GM19035 (cell line): Measurements from ENCODE around the gene TMEM80.
"Not testable (repeated sequence)": the region's sequence is repeated elsewhere in the genome, so short reads cannot be mapped to it uniquely, and the experiment has no call there.

ENCODE experiments used
- ATAC-seq: cut with Tn5 transposase; IDR thresholded peaks from one replicate; pipeline ENCODE4 v1.9.1; 2021; ENCODE audit not compliant: unreplicated experiment

Gene TMEM80

DNA sequence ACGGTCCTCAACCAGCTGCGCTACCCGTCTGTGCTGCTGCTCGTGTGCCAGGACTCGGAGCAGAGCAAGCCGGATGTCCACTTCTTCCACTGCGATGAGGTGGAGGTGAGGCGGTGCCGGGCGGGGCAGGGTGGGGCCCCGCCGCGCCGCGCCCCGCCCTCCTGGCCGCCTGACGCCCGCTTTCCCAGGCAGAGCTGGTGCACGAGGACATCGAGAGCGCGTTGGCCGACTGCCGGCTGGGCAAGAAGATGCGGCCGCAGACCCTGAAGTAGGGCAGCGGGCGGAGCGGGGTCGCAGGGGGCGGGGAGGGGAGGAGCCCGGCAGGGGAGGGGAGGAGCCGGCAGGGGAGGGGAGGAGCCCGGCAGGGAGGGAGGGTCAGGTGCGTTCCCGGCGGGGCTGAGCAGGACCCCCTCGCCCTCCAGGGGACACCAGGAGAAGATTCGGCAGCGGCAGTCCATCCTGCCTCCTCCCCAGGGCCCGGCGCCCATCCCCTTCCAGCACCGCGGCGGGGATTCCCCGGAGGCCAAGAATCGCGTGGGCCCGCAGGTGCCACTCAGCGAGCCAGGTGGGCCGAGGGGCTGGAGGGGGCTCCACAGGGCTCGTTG is 25.1 kb downstream of the TMEM80 start:
- no peak for ATAC-seq

DNA sequence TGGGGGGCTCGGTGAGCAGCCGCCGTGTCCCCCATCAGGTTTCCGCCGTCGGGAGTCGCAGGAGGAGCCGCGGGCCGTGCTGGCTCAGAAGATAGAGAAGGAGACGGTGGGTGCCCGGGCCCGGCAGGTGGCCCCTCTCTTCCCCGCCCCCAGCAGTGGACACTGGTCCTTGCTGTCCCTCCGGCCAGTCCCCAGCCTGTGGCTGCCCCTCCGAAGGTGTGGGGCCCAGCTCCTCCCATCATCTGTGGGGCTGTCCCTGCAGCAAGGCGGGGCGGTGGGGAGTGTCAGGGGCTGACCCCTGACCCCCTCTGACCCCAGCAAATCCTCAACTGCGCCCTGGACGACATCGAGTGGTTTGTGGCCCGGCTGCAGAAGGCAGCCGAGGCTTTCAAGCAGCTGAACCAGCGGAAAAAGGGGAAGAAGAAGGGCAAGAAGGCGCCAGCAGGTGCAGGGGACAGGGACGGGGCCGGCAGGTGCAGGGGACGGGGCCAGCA is 25.7 kb downstream of the TMEM80 start:
- ATAC-seq, result no peak

DNA sequence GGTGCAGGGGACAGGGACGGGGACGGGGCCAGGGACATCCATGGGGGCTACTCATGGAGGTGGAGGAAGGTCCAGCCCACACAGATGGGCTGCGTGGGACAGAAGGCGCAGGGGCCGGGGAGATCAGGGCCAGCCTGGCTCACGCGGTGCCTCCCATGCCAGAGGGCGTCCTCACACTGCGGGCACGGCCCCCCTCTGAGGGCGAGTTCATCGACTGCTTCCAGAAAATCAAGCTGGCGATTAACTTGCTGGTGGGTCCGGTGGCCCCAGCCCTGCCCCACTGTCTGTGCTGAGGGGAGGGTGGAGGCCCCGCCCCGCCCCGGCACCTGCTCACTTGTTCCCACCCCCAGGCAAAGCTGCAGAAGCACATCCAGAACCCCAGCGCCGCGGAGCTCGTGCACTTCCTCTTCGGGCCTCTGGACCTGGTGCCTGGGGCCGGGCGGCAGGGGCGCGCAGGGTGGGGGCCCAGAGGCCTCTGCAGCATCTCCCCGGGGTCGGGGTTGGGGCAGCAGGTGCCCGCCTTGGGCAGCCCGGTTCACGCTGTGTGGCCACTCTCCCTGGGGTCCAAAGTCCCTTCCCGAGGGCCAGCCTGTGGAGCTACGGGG is 26.2 kb downstream of the TMEM80 start:
- ATAC-seq, result no peak

DNA sequence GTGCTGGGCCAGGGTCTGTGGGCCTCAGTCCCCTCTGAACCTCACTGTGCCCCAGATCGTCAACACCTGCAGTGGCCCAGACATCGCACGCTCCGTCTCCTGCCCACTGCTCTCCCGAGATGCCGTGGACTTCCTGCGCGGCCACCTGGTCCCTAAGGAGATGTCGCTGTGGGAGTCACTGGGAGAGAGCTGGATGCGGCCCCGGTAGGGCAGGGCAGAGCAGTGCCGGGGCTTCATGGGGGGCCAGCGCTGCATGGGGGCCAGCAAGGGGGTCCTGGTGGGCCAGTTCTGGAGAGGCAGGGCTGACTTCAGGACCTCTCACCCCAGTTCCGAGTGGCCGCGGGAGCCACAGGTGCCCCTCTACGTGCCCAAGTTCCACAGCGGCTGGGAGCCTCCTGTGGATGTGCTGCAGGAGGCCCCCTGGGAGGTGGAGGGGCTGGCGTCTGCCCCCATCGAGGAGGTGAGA is 26.8 kb downstream of the TMEM80 start:
- no peak for ATAC-seq

DNA sequence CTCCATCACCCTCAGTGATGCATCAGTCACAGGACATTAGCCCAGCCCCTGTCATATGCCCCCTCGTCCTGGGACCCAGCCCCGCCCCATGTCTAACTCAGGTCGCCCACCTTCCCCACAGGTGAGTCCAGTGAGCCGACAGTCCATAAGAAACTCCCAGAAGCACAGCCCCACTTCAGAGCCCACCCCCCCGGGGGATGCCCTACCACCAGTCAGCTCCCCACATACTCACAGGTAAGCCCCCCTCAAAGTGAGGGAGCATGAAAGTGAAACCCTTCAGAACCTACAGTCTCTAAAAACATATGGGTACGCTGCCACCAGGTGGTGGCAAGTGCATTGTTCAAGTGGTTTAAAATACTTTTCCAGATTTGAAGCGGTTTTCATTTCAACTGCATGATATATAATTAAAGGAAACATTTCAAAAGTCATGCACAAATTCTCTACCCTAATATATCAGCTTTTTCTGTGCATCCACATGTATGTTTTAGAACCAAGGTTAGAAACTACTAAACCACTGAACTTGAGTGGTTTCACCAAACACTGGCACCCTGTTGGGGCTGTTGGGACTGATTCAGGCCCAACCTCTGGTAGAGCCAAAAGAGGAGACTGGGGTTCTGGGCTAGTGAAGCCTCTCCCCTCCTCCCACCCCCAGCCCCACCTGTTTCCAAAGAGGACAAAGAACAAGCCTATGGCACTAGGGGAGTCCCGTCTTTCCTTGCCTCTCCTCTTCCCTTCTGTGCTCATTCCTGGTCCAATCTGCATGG is 27.7 kb downstream of the TMEM80 start:
- ATAC-seq, result no peak

DNA sequence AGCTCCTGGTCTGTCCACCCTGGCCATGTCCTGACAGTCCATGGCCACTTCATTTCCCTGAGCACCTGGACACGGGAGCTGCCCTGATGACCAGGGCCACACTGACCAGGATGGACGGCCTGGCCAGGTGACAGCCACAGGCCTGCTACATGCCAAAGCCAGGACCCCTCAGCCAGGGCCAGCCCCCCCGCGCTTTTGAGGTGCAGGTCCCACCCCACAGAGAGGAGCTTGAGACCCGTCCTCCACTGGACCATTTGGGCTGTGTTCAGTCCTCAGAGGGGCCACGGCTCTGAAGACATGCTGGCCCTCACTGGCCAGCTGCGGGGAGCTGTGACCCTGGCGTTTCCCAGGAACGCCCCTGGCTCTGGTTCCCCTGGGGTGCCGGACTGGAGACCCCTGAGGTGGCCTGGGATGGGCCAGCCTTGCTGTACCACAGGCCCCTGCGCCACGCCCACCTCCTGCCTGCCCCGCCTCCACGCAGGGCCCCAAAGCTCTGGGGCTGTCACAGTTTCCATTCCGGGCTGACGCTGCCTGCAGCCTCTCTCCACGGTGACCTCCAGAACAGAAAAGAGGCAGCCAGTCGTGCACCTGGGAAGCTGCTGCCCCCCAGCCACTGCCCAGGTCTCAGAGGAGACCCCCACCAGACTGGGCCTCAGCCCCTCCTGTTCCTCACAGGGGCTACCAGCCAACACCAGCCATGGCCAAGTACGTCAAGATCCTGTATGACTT is 28.6 kb downstream of the TMEM80 start:
- no peak for ATAC-seq

DNA sequence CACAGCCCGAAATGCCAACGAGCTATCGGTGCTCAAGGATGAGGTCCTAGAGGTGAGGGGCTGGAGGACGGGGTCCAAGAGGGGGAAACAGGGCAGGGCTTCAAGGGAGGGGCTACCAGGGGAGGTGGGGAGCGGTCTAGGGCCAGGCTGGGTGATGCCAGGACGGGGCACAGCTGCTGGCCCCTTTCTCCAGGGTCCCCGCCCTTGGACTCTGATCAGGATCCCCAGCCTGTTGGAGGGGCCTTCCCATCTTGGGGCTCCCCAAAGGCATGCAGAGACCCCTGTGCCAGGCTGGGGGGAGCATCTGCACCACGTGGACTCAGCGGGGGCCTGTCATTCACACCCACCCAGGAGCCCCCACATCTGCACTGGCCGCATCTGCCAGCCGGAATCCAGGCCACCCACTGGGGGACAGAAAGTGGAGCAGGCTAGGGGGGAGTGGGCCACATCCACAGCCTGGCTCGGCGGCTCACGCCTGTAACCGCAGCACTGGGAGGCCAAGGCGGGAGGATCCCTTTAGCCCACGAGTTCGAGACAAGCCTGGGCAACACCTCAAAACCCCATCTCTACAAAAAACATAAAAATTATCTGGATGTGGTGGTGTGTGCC is 29.3 kb downstream of the TMEM80 start:
- no peak for ATAC-seq

DNA sequence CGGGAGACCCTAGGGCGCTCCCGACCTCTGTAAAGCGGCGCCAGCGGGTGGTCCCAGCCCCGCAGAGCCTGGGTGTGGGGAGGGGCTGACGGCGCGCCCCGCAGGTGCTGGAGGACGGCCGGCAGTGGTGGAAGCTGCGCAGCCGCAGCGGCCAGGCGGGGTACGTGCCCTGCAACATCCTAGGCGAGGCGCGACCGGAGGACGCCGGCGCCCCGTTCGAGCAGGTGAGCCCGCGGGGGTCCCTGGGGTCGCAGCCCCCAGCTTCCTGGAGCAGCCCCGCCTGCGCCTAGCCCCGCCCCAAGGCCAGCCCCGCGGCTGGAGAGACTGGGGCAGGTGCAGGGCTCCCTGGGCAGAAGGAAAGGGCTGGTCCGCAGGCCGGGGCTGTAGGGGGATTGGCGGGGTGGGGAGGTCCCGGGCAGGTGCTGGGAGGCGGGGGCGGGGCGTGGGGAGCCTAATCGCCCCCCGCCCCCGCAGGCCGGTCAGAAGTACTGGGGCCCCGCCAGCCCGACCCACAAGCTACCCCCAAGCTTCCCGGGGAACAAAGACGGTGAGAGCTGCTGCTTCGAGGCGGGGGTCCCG is 30.1 kb downstream of the TMEM80 start:
- ATAC-seq, result no peak

DNA sequence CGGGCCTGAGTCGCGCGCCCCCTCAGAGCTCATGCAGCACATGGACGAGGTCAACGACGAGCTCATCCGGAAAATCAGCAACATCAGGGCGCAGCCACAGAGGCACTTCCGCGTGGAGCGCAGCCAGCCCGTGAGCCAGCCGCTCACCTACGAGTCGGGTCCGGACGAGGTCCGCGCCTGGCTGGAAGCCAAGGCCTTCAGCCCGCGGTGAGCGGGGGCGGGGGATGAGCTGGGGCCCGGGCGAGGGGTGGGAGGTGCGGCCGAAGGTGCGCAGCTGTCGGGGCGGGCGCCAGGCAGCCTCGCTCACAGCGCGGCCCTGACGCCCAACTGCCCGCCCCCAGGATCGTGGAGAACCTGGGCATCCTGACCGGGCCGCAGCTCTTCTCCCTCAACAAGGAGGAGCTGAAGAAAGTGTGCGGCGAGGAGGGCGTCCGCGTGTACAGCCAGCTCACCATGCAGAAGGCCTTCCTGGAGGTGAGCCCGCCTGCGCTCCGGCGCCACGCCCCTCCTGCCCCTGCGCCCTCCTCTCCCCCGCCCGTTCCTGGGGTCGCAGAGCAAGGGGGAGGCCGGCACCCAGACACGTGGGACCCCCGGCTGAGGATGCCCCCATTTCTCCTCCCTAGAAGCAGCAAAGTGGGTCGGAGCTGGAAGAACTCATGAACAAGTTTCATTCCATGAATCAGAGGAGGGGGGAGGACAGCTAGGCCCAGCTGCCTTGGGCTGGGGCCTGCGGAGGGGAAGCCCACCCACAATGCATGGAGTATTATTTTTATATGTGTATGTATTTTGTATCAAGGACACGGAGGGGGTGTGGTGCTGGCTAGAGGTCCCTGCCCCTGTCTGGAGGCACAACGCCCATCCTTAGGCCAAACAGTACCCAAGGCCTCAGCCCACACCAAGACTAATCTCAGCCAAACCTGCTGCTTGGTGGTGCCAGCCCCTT is 30.9 kb downstream of the TMEM80 start:
- no peak for ATAC-seq

DNA sequence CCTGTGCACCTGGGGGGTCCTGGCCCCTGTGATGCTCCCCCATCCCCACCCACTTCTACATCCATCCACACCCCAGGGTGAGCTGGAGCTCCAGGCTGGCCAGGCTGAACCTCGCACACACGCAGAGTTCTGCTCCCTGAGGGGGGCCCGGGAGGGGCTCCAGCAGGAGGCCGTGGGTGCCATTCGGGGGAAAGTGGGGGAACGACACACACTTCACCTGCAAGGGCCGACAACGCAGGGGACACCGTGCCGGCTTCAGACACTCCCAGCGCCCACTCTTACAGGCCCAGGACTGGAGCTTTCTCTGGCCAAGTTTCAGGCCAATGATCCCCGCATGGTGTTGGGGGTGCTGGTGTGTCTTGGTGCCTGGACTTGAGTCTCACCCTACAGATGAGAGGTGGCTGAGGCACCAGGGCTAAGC is 31.7 kb downstream of the TMEM80 start:
- ATAC-seq, result no peak

DNA sequence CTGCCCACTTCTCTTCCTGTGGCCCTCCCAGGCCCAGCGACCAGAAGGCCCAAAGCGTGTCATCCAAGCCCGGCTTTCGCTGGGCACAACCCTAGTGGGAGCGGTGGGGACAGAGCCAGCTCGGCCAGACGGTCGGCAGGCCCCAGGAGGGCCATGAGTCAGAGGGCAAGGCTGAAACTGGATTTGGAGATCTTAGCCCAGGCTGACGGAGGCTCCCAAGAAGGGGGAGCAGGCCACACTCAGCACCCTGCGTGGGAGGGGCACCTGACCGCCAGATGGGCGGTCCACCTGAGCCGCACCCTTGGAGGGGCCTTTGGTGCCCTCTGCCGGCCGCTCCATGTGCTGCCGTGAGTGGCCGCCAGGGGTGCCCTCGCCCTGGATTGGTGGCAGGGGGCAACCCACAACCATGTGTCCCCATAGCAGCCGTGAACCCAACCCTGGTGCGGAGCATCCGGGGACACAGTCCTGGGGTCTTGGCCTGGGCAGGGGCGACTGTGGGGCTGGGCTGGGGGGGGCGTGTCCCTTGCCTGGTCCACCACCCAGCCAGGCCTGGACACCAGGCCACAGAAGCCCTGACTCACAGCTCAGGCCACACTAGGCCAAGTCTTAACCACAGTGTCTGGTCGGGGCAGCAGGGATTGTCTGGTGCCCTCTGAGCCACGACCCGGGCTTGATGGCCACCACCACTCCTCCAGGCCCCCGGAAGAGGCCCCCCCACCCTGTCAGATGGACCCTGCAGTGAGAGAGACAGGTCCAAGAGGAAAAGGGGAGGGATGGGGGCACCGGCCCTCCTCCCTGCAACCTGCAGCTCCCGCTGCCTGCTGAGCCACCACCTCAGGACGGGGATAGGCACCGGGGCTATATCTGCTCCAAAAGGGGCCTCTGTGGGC is 32.5 kb downstream of the TMEM80 start:
- no peak for ATAC-seq

DNA sequence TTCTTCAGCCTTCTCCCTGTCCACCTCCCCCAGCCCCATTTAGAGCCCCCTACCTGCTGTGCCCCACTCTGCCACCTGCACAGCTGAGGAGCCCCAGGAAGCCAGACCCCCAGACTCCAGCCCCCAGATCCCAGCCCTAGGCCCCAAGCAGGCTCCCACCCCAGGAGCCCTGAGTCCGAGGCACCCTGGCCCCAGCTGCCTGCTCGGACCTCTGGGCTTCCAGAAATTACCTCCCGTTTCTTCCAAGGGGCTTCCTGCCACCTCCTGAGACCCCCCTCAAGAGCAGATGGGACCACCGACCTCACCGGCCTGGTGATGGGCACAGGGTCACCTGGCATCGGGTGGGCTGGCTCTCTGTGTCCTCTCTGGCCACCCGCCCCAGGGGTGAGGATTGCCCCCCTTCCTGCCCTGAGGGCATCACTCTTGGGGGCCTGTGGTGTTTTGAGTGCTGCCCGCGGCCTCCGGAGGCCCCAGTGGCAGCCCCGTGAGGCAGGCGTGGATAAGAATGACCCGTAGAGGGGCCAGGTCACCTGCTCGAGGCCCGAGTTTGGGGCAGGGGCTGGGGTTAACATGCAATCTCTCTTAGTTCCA is 33.4 kb downstream of the TMEM80 start:
- ATAC-seq, result no peak

DNA sequence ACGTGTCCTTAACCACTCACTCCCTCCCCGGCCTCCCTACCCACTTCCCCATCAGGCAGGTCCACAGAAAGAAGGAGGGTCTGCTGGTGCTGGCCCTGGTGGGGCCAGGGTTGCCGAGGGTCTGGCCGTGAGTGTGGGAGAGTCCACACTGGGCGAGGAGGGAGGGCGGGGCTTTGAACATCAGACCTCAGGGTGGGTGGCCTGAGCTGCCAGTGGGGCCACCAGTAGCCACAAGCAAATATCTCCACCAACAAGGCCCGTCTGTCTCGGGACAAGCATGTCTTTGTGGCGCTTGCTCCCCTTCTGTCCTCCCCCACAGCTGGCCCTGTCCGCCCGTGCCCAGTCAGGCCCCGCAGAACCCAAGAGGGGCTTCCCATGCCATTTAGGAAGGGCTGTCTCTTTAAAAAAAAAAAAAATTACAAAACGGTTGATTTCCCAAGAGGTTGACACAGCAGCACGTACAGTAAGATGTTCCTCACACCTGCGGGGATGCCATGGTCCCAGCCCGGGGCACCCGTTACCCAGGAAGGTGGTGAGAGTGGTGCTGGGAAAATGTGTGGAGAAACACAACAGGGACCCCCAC is 34.0 kb downstream of the TMEM80 start:
- ATAC-seq, result no peak

DNA sequence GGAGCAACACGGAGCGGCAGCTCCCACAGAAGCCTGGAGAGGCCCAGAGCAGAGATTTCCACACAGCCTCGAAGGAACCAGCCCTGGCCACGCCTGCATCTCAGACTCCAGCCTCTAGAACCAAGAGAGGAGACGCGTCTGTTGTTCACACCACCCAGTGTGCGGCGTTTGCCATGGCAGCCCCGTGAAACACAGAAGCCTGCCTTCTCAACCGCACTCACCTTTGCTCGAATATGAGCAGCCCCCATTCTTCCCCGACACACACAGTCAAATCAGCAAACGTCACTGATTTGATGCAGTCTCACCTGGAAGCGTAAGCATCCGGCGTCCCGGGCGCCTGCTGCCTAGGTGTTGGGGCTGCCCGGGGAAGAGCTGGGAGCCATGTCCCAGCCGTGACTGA is 37.5 kb downstream of the TMEM80 start:
- ATAC-seq, result no peak

DNA sequence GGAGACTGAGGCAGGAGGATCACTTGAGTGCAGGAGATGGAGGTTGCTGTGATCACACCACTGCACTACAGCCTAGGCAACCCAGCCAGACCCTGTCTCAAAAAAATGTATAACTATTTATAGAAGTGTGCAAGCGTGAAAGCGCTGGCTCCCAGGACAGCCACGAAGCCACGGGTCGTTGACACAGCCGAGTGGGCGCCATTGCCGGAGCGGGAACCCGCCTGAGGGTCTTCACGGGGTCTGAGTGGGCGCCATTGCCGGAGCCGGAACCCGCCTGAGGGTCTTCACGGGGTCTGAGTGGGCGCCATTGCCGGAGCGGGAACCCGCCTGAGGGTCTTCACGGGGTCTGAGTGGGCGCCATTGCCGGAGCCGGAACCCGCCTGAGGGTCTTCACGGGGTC is 38.9 kb downstream of the TMEM80 start:
- ATAC-seq, result not testable (repeated sequence)

DNA sequence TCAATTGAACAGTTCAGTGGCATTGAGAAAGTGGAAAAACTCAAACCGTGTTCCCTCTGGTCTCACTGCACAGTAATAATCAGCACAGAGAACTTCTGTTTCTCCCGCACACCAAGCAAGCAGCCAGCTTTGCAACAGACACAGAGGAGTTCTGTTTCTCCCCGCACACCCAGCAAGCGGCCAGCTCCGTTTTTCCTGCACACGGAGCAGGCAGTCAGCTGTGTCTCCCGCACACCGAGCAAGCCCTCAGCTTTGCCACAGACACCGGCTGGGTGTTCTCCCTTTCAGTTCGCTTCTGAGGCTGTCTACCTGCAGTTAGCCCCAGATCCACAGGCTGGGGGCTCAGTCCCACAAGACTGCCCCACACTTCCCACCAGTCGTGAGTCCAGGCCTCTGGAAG is 41.8 kb downstream of the TMEM80 start:
- ATAC-seq, result no peak

DNA sequence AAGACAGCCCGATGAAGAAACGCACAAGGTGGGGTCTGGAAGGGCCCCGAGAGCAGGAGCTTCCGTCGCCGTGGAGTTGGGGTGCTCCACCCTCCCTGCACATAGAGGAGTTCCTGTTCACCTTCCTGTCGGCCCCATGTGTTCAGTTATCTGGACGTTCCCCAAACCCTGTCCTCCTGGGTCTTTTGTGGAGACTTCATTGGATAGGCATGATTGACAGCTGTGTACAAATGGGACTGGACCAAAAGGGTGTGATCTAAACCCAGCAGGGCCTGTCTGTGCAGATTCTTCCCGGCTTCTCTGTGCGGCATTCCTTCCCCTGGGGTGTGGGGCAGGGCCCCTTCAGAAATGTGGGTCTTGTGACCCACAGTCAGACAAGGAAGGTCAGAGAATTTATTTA is 42.3 kb downstream of the TMEM80 start:
- not testable (repeated sequence) for ATAC-seq

DNA sequence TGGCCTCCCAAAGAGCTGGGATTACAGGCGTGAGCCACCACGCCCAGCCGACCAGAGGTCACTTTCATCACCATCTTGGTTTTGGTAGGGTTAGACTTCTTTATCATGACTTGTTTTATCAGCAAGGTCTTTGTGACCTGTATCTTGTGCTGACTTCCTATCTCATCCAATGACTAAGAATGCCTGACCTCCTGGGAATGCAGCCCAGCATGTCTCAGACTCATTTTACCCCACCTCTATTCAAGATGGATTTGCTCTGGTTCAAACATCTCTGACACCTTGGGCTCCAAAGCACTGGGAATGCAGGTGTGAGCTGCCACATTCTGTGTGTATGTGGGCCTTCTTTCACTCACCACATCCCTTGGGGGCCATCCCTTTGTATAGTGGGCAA is 46.5 kb downstream of the TMEM80 start:
- no peak for ATAC-seq
